GM10248 (cell line): ENCODE results near the gene MFSD1.

Source experiments
- CTCF ChIA-PET: fragments of 300-600 bp; sonication (Branson Sonifier 250); formaldehyde crosslinking; extraction: SDS; loops from one replicate; lab custom pipeline; 2021; ENCODE audit warnings: antibody characterized with exemption; lab: Yijun Ruan, JAX
- POLR2A ChIA-PET: fragments of 350-650 bp; sonication (Branson Sonifier 250); formaldehyde crosslinking; extraction: SDS; loops from one replicate; lab custom pipeline; 2020; ENCODE audit warnings: antibody characterized with exemption; lab: Yijun Ruan, JAX
- DNase-seq: peaks from one replicate; pipeline ENCODE4 v3.0.0; 2012; ENCODE audit errors: extremely low spot score
- TF ChIP-seq, protein P1 (sequence below): IDR thresholded peaks from 2 replicates; pipeline ENCODE4 v1.5.1; 2012; ENCODE audit warnings: mild to moderate bottlenecking, low read depth; ENCODE audit errors: extremely low read depth, missing control alignments, control extremely low read depth

MFSD1 gene

DNA sequence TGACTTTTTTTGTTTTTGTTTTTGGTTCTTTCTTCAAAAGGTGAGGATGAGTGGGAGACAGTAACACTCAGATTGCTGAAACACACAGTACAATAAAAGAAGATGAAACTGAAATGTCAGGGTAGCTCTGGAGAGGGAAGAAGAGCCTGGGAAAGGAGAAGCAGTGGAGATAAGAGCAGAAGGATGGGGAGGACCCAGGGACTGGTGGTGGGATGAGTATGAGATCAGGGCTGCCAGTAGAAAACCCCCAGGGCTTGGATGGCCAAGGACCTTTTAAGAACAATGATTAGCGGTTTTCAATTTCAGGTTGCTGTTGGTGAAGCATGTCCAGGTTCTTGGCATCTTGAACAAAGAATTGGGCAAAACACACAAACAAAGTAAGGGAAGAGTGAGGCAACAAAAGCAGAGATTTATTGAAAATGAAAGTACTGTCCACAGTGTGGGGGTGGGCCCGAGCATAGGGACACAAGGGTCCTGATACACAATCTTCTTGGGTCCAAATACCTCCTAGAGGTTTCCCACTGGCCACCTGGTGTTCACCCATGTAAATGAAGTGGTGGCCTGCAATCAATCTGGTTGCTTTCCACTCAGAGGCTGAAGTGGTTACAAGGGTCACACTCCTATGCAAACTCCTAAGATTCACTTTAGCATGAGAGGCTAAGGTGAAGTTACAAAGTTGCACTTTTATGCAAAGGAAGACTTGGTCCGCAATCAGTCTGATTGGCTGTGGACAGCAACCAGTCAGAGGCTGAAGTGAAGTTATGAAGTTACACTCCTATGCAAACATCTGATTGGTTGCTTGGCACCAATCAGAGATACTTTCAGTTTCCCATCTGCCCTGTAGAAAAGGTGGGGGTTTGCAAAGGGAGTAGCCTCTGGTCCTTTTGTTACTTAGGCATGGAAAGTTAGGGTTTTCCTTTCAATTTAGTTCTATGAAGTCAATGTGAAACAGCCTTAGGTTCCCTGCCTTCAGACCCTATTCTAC lies 26.1 kb upstream of the MFSD1 start:
- TF ChIP-seq, protein P1, sequence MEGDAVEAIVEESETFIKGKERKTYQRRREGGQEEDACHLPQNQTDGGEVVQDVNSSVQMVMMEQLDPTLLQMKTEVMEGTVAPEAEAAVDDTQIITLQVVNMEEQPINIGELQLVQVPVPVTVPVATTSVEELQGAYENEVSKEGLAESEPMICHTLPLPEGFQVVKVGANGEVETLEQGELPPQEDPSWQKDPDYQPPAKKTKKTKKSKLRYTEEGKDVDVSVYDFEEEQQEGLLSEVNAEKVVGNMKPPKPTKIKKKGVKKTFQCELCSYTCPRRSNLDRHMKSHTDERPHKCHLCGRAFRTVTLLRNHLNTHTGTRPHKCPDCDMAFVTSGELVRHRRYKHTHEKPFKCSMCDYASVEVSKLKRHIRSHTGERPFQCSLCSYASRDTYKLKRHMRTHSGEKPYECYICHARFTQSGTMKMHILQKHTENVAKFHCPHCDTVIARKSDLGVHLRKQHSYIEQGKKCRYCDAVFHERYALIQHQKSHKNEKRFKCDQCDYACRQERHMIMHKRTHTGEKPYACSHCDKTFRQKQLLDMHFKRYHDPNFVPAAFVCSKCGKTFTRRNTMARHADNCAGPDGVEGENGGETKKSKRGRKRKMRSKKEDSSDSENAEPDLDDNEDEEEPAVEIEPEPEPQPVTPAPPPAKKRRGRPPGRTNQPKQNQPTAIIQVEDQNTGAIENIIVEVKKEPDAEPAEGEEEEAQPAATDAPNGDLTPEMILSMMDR, result no peak
- ChIA-PET CTCF (no interaction called here), POLR2A (no interaction called here)
- no peak for DNase-seq

DNA sequence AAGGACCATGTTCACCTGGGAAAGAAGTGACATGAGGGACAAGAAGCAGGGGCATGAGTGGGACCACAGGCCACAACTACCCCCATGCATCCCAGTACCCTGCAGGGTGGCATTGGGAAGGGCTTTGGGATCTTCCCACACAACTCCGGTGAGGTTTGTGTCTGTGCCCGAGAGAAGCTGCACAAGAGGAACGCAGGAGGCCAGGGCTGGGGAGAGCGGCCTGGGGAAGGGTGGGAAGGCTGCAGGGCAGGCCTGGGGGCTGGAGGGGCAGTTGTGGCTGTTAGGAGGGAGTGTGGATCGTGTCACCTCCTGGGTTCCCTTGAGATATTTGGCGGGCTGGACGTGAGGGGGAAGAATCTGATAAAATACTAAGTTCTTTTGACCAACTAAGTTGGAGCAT lies 25.3 kb upstream of the MFSD1 start:
- POLR2A ChIA-PET, result no interaction called here
- CTCF ChIA-PET, result interaction anchor here (0.8 to 3.4 kb wide), 4 partner anchors 10 to 226 kb away, joined by 3 to 33 read pairs (median 8); no protein-coding TSS in a partner anchor

DNA sequence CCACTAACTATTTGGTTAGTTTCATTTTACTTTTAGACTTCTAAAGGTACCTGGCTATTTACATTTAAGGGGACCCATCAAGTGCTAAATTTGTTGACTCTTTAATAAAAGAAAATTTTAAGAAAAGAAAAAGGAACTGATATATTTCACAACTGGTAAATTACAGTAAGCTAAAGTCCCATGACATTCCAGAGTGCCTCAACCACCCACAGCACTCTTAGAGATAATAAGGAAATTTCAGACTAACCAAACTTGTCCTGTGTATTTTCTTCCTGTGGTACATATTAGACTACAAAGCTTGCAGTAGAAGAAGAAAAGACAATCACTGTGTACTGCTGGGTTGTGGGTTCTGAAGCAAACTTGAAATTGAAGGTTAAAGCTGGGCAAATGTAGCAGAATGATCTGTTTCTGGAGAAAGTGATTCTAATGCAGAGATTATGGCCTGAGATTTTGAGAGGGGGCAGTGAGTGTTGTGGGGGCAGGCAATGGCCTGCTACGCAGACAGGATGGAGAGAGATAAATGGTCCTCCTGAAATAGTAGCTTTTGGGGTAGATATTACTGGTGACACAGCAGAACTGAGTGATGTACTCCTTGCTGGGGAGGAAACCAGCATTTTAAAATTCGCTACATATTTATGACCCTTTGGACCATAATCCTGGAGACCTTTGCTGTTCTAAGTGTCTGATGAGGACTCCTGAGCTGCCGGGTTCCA lies 24.5 kb upstream of the MFSD1 start:
- POLR2A ChIA-PET, result no interaction called here

More for the DNA sequence above, 25.3 kb upstream of the MFSD1 start:
- TF ChIP-seq, protein P1, result no peak
- no peak for DNase-seq

DNA sequence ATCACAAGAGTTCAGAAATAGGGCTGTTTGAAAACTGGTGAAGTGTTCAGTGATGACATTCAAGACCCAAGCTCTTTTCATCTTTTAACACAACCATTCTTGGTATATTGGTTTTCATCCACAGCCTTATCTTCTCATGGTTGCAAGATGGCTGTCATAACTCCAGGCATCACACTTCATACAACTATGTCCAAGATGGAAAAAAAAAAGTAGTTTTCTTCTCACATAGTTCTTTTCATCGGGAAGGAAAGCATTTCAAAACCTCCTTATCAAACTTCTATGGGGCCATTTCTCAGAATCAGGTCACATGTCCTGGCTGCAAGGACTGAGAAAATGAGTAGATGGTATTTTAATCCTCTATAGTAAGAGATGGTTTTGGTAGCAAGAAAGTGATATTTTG lies 21.1 kb upstream of the MFSD1 start:
- CTCF ChIA-PET, result interaction anchor here (0.8 to 1.4 kb wide), 5 partner anchors 8 to 55 kb away, joined by 3 to 6 read pairs (median 5); no protein-coding TSS in a partner anchor
- TF ChIP-seq, protein P1, result no peak
- POLR2A ChIA-PET, result no interaction called here
- no peak for DNase-seq

More for the DNA sequence above, 24.5 kb upstream of the MFSD1 start:
- DNase-seq, result no peak
- CTCF ChIA-PET, result interaction anchor here (0.7 to 3.4 kb wide), 8 partner anchors 9 to 227 kb away, joined by 3 to 33 read pairs (median 8); no protein-coding TSS in a partner anchor
- TF ChIP-seq, protein P1, result no peak

DNA sequence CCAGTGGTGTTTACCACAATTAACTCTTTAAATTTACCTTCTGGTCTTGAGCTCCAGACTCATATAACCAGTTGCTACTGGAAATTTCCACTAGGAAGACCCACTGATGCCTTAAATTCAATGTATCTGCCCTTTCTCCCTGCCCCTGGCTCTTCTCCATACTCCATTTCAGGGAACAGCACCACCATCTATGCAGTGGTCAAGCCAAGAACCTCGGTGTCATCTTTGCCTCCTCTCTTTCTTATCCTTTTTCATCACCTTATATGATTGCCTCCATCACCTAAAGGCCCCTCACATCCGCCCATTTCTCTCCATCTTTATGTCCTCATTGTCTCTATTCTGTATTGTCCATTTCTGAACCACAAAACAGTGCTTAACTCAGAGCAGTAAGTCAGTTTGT lies 20.7 kb upstream of the MFSD1 start:
- DNase-seq, result no peak
- TF ChIP-seq, protein P1, result no peak
- CTCF ChIA-PET, result interaction anchor here (1.1 to 1.4 kb wide), 2 partner anchors 8 to 56 kb away, joined by 3 to 6 read pairs; no protein-coding TSS in a partner anchor
- POLR2A ChIA-PET, result no interaction called here

DNA sequence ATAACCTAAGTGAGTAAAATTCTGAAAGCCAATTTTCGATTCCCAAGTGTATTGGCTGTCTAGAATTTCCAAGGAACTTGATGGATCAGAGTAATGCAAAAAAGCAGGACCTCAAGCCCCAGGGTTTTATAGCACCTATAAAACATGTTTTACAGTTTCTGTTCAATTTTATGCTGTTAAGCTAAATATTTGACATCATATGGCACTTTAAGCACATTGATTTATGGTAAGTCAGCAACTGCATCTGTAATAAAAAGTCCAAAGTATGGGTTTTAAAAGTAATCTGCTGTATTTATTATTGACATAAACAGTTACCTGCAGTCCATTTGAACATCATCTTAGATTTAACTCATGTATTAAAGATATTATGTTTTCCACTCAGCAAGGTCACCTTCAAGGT lies 20.0 kb upstream of the MFSD1 start:
- ChIA-PET CTCF (no interaction called here), POLR2A (no interaction called here)
- no peak for DNase-seq
- TF ChIP-seq, protein P1, result no peak
